ENCODE data around the gene CCDC91.

- TF ChIP-seq CTCF (IDR thresholded peaks at IDR 0.05) = no peak
- no peak for TF ChIP-seq POLR2A (IDR thresholded peaks at IDR 0.05)
These were observed 266.9 kb downstream of the CCDC91 start for GRCh38 chr12:28456934-28457710.
